H54 (cell line): ENCODE results near the gene MELK.

Experiments
- DNase-seq: peaks from one replicate; pipeline ENCODE4 v3.0.0; 2011; ENCODE audit warnings: low spot score, mixed read lengths; ENCODE audit not compliant: insufficient read length
- FAIRE-seq: peaks from 3 replicates; lab custom pipeline; 2011; peaks lifted over from hg19 to GRCh38; lab: Jason Lieb, UNC
- POLR2A ChIP-seq: IDR thresholded peaks from 2 replicates; pipeline ENCODE4 v1.6.1; 2011; ENCODE audit warnings: low read depth, mild to moderate bottlenecking, low read length

MELK gene

DNA sequence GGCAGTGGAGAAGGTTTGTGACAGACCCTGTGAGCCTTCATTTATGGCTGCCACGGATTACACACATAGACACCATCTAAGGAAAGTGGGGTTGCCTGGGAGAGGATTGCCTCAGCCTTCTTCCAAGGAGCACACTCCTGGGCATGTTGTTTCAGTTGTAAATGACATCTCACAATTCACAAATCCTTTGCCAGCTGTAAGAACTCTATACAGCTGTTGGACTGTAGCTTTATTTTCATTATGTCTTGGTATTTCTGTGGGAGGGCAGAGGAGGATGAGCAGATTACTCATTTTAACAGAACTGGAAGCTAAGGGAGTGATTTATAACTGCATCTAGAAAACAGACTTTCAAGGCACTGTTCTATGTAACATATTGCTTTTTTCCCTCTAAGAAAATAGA is 25.6 kb downstream of the MELK start:
- no peak for TF ChIP-seq POLR2A
- DNase-seq (no peak), FAIRE-seq (no peak)

DNA sequence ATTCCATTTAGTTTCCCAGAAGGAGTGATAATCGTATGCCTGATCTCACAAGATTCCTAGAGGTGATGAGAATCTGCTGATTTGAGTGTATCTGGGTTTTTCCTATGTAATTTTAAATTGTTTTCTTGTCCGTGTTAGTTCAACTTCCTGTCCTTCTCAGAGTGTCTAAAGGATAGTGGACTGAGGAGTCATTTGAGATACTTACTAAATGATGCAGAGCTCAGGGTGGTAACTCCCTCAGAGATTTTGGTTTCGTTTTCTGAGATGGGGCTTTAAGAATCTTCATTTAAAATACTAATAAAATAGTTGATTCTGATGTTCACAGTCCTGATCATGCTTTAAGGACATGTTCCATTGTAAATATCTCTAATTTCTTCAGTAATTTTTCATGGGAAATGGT is 30.3 kb downstream of the MELK start:
- DNase-seq (no peak), FAIRE-seq (no peak)
- TF ChIP-seq POLR2A = no peak

DNA sequence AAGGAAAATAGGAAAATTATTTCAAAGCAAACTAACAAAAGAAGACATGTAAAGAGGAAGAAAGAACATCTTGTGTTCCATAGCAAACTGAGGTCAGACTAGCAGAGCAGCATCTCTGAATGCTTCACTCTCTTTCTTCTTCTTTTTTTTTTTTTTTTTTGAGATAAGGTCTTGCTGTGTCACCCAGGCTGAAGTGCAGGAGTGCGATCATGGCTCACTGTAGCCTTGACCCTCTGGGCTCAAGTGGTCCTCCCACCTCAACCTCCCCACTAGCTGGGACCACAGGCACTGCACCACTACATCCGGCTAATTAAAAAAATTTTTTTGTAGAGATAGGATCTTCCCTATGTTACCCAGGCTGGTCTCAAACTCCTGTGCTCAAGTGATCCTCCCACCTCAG is 36.6 kb downstream of the MELK start:
- no peak for DNase-seq

DNA sequence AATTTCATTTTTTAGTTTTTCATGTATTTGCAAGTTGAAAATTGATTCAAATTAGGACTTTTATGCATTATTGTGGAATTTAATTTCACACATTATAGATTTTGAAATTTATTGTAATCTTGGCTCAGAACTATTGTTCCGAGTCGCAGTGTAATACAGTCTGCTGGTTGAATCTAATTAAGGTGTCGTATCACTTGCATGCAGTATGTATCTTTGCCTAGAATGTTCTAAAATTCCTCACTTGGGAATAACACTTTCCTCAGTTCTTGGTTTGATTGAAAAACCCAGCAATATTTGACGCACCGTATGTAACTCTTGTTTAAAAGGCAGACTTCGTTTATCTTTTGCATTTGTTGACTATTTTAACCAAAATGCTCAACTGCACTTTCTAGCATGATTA is 49.4 kb downstream of the MELK start:
- FAIRE-seq = no peak
- DNase-seq = no peak
- TF ChIP-seq POLR2A = no peak

More for the DNA sequence above, 36.6 kb downstream of the MELK start:
- FAIRE-seq = no peak
- TF ChIP-seq POLR2A = no peak

DNA sequence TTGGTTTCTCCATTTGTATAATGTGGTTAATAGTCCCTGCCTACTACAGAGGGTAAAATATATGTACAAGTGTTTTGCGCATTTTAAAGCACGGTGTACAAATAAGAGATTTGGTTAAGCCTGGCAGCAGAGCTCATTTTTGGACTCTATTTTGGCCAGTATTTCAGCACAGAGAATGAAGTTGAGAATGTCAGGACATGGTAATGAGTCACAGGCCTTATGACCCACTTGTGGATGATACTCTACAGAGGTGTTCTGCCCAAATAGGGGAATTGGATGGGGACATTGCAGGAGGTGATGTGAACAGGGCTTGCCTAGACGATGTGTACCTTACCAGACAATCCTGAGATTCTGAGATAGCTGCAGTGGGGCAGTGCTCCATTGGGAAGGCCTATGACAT is 50.6 kb downstream of the MELK start:
- FAIRE-seq (peak; percentile 60), DNase-seq (no peak)
- no peak for TF ChIP-seq POLR2A

DNA sequence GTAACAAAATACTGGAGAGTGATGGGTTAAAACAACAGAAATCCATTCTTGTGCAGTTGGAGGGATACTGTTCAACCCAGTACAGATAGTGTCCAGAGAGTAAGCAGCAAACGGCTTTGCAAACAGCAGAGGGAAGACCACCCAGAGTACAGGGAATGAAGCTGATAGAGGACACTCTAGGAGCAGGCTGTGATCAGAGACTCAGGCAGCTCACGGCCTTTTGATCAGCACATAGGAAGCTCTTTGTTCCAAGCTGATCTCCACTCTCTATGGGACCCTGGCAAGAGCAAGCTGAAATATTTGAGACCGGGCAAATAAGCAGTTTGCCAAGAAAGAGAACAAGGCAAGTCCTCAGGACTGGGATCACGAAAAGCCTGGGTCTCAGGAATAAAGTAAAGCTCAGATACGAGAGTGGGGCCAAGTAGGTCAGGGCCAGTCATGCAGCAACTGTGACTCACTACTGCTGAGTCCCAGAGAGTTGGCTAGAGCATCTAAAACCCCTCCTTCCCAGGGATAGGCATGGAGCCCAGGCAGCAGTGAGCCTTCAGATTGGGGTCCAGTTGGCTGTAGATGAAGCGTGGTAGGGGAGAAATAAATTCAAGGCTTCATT is 52.4 kb downstream of the MELK start:
- no peak for TF ChIP-seq POLR2A
- FAIRE-seq = peak; percentile 99
- DNase-seq = peak; percentile 62

DNA sequence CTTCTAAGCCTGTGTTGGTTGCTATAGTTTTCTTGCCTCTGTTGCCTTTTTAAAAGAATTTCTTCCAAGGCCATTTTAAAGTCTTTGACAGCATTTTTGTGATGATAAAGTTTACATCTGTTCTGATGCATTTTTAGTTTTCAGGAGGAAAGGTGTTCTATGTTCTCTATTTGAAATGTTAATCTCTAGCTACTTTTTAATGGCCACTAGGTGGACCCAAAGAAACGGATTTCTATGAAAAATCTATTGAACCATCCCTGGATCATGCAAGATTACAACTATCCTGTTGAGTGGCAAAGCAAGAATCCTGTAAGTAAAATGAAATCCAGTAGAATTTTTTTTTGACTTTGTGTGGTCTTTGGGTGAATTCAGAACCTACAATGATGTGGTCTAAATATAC is 60.2 kb downstream of the MELK start:
- peak; percentile 23 for FAIRE-seq
- no peak for DNase-seq
- no peak for TF ChIP-seq POLR2A

DNA sequence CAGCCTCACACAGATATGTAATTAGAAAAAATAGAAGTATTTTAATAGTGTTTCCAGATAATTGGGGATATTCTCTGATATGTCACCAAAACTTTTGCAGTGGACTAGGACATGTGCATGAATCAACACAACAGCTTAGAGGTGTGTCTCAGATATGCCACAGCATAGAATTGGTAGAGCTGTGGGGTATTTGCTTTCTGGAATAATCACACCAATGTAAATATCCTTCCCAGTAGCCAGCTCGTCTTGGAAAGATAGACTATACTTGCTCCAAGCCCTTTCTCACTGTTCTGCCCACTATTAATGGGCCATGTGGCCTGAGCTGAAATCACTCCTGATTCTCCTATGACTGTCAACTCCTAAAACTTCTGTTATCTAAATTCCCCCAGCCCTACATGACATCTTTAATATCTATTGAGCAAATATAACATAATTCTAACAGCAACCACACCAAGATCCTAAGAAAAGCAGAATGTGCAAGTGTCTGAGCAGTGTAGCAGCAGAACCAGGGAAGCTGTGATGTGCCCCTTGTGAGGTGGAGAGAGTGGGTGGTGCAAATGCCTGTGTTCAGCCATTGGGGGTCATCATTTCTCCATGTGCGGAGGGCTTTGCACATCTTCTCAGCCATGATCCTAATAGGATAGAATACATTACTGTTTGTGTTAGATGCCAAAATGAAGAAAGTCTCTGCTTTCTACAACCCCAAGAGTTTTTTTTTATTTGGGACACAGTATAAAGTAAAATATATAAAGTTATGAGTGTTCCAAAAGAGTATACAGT is 65.0 kb downstream of the MELK start:
- FAIRE-seq = no peak
- TF ChIP-seq POLR2A = no peak
- DNase-seq = no peak

DNA sequence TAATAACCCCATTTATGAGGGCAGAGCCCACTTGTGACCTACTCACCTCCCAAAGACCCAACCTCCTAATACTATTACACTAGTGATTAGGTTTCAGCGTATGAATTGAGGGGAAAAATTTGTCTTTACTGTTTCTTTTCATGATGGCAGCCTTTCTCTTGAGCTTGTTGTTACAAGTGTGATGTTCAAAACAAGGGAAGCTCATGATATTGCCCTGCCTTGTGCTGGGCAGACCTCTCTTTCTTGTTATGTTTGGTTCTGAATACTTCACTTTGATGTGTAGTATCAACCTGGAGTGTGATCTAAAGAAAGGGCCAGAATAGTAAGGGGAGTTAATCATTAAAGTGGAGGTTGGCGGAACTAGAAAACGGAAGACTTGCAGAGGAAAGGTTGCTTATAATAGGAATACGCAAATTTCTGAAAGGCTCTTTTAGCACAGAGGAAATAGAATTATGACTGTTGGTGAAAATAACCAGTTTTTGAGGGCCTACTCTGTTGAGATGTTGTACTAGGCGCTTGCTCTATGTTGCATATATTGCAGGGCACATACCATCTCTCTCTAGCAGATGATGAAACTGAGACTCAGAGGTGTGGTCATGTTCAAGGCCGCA is 68.2 kb downstream of the MELK start:
- TF ChIP-seq POLR2A = no peak
- no peak for FAIRE-seq
- DNase-seq = no peak

DNA sequence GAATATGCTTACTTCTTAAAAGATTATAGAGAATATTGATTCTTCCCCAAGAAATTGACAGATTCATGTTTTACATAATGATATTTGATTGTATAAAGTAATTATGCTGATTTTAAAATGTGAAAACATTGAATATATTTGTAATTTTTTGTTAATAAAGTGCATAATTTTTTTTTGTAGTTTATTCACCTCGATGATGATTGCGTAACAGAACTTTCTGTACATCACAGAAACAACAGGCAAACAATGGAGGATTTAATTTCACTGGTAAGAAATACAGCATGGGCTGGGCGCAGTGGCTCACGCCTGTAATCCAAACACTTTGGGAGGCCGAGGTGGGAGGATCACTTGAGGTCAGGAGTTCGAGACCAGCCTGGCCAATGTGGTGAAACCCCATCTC is 70.1 kb downstream of the MELK start:
- FAIRE-seq (no peak), DNase-seq (no peak)
- TF ChIP-seq POLR2A = no peak

DNA sequence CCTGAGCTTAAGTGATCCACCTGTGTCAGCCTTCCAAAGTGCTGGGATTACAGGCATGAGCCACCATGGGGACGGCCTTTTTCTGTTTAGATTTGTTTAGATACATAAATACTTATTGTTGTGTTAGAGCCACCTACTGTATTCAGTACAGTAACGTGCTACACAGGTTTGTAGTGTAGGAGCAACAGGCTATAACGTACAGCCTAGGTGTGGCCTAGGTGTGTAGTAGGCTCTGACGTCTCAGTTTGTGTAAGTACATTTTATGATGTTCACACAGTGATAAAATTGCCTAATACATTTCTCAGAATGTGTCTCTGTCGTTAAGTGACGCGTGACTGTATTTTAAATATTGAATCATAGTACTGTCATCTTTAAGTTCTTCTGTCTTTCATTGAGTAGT is 84.1 kb downstream of the MELK start:
- DNase-seq = no peak
- no peak for FAIRE-seq
- no peak for TF ChIP-seq POLR2A

DNA sequence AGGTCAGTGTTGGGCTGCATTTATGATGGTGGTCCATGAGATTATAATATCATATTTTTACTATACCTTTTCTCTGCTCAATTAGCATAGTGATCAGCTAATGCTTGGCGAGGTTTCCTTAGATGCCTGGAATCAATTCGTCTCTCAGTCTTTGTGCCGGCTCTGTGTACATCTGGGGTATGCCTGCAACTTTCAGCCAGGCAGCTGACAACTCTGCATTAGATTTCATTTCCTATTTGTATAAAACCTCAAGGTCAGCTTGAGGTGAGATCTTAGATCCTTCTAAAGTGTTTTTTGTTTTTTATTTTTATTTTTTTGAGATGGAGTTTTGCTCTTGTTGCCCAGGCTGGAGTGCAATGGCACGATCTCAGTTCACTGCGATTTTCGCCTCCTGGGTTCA is 86.8 kb downstream of the MELK start:
- no peak for DNase-seq
- TF ChIP-seq POLR2A = no peak
- FAIRE-seq = no peak

DNA sequence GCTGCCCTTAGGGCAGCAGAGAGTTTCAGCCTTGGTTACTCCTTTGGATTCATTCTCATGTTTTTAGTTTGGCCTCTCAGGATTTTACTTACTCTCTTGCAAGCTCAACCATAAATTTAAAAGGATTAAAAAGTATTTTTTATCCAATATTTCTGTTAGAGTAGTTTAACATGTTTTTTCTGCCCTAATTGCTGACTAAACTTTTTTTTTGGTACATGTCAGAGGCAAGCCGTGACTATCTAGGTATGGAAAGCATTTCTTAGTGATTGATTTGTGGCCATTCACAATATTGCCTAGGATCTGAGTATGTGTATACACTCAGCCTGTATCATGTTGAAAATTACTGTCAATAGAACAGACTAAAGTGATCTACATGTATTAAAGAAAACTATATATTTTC is 92.1 kb downstream of the MELK start:
- TF ChIP-seq POLR2A = no peak
- DNase-seq = no peak
- no peak for FAIRE-seq

DNA sequence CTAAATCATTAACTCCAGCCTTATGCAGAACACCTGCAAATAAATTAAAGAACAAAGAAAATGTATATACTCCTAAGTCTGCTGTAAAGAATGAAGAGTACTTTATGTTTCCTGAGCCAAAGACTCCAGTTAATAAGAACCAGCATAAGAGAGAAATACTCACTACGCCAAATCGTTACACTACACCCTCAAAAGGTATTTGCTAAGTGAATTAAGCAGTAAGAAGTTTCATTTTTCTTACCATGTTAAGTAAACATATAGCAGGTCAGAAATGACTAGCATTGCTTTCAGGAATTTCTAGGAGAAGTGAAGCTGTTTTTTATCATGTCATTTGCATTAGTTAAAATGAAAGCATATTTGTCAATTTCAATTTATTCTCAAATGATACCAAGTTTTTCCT is 92.7 kb downstream of the MELK start:
- FAIRE-seq = no peak
- TF ChIP-seq POLR2A = no peak
- no peak for DNase-seq
